ENCODE results near the gene CREB3.

GRCh38 chr9:35771534-35771933 is 39.1 kb downstream of the CREB3 start:
- no peak for TF ChIP-seq BHLHE40 (IDR thresholded peaks at IDR 0.05; ENCODE audit: low read depth, low read length)
- no peak for TF ChIP-seq CTCF (conservative IDR thresholded peaks at IDR 0.05; ENCODE audit: low read depth, low read length)
- TF ChIP-seq USF2 (IDR thresholded peaks at IDR 0.05; ENCODE audit: low read depth, low read length) = no peak
- TF ChIP-seq POLR2A (IDR thresholded peaks at IDR 0.05; ENCODE audit: low read depth, low read length) = no peak
- no peak for TF ChIP-seq RFX5 (IDR thresholded peaks at IDR 0.05; ENCODE audit: low read depth, low read length)
- TF ChIP-seq CHD1 (IDR thresholded peaks at IDR 0.05; ENCODE audit: low read depth, low read length) = no peak
- TF ChIP-seq RAD21 (IDR thresholded peaks at IDR 0.05; ENCODE audit: low read length) = no peak
- no peak for TF ChIP-seq FOS (IDR thresholded peaks at IDR 0.05; ENCODE audit: low read depth, low read length)
- TF ChIP-seq ELK1 (IDR thresholded peaks at IDR 0.05; ENCODE audit: borderline replicate concordance, low read depth, low read length) = no peak
- no peak for TF ChIP-seq RCOR1 (IDR thresholded peaks at IDR 0.05; ENCODE audit: insufficient replicate concordance, low read length)
- TF ChIP-seq MAFK (IDR thresholded peaks at IDR 0.05; ENCODE audit: low read depth, low read length) = no peak
- TF ChIP-seq SMC3 (IDR thresholded peaks at IDR 0.05; ENCODE audit: low read depth, low read length) = no peak
- TF ChIP-seq MAZ (IDR thresholded peaks at IDR 0.05; ENCODE audit: borderline replicate concordance, low read depth, low read length) = no peak
- no peak for TF ChIP-seq CEBPB (IDR thresholded peaks at IDR 0.05; ENCODE audit: low read depth, low read length)

Measured in IMR-90 (cell line).